HG02981 (cell line): ENCODE data around the gene COL16A1.

Experiments used
- ATAC-seq: cut with Tn5 transposase; IDR thresholded peaks from one replicate; pipeline ENCODE4 v1.9.1; 2021; ENCODE audit warnings: mild to moderate bottlenecking, moderate library complexity; ENCODE audit not compliant: unreplicated experiment

COL16A1 gene

DNA sequence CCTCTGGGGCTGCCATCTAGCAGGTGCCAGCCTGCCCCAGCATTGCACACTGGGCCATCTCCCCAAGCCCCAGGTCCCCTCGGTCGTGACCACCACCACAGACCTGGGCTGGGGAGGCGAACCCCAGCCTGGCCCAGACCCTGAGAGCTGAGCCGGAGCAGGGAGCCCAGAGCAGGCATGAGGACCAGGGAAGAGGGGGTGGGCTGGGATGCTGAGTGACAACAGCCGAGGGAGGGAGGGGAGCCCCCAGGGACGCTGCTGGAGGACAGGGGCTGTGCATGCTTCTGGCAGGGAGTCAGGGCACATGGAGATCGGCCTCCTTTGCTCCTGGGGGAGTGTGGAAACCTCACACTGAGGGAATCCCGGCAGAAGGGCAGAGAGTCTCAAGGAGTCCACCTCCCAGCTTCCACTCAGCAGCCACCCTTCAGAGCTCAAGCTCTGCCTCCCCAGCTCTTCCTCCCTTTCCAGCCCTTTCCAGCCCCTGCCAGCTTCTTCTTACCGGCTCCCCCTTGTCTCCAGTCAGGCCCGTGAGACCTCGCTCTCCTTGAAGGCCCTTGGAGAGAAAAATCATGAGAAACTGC is 35.4 kb downstream of the COL16A1 start:
- ATAC-seq = no peak

GRCh38 chr1:31667065-31667785 is 36.6 kb downstream of the COL16A1 start:
- ATAC-seq = no peak

DNA sequence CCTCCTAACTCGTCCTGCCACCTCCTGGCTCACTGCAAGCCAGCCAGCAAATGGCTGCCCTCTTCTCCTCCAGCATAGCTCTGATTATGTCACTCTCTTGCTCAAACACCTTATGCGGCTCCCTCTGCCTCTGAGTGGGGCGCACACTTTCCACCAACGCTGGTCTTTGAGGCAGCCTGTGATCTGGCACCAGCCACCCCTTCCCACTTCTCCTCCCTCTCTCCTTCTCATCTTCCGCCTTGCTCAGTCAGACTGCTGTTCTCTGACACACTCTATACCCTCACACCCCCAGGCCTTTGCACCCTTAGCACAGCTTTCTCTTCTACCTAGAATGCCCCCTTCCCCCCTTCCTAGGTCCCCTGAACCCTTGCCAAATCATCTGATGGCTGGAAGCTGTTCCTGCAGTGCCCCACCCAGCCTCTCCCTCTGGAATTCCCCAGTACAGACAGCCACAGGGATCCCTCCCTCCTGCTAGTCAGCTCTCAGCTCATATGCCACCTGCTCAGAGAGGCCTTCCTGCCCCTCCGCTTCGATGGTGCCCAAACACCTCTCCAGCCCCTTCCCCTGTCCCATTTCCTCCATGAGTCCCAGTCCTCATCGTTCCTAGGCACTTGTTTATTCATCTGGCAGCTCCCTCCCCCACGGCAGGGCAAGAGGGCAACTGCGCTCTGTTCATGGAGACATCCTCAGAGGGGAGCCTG is 37.4 kb downstream of the COL16A1 start:
- no peak for ATAC-seq

GRCh38 chr1:31665234-31665878 is 38.5 kb downstream of the COL16A1 start:
- ATAC-seq = no peak

DNA sequence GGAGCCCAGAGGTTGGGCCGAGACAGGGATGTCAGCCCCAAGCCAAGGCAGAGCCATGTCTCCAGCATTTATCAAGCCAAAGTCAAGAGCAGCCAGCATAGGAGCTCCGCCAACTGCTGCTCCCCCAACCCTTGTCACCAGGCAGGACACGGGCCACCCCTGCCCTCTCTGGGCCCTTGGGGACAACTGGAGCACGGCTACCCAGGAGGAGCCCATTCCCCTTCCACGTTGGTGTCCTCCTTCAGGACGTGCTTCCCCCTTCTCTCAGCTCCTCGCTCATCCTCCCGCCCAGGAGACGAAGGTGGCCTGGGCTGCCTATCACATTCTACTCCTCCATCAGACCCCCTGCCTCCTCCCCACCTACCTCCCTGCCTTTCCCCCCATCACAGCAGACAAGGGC is 39.3 kb downstream of the COL16A1 start:
- no peak for ATAC-seq

DNA sequence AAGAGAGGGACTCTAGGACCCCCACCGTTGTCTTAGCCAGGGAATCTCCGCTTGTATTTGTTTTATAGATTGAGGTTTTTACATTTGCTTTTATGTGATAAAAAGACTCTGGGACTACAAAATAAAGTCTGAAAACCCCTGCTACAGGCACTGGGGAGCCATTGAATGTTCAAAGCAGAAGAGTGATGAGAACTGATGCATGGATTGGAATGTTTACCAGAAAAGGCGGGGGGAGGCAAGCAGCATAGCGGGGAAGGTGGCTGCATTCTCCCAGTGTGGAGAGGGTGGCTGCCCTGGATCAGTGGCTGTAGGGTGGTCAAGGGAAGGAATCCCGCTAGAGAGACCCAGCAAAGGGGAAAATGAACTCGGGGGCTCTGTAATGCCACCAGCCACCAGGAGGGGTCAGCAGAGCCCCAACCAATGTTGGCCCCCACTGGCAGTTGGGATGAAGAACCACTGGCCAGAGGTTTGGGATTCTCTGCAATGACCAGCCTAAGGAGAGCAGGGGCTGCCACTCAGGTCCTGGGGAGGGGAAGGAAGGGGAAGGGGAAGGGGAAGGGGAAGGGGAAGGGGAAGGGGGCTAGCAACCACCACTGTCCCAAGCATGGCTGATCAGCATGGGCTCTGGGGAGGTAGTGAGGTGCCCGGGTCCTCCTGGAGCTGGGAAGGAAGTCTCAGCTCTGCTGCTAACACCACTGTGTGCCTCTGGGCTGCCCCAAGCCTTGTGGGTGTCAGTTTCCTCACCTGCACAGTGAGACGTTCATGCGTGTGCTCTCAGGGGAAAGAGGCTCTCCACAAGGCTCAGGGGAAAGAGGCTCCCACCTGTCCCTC is 40.0 kb downstream of the COL16A1 start:
- no peak for ATAC-seq

- ATAC-seq = no peak
Observed at GRCh38 chr1:31662463-31662862, 41.4 kb downstream of the COL16A1 start.

- no peak for ATAC-seq
Observed at GRCh38 chr1:31661856-31662255, 42.0 kb downstream of the COL16A1 start.

DNA sequence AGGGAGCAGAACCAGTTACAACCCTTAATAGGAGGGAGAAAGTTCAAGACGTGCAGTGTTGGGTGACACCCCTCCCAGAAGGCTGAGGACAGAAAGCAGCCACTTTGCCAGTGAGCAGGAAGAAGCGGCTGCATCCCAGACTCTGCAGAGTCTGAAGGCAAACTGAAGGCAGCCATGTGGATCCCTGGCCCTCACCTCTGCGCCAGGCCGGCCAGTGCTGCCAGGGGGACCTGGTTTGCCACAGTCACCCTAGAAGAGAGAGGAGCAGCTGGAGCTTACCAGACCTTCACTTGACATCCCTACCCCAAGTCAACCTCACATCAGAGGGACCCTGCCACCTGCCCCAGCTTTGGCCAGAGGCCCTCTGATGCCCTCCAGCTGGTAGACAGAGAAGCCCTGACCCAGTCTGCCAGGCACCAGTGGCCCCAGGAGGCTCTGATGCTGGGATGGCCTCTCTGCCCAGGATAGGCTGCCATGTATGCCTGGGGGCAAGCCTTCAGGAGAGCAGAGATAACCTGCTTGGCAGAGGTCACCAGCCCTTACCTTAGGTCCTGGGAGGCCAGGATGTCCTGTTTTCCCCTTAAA is 42.9 kb downstream of the COL16A1 start:
- no peak for ATAC-seq

DNA sequence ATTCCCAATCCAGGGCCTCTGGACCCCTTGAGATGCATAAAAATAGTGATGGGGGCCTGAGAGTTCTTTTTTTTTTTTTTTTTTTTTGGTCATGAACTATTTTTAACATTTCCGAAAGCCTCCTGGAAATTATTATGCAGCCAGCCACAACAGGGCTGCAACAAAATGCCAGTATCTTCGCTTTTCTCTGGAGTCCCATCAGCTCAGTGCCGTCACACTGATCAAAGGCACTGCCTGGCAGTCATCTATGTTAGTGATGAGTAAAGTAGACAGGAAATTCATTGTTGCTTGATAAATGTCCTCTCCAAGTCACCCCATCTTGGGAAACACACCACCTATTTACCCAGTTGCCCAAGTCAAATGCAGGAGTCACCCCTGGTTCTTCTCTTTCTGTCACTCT is 43.9 kb downstream of the COL16A1 start:
- no peak for ATAC-seq

DNA sequence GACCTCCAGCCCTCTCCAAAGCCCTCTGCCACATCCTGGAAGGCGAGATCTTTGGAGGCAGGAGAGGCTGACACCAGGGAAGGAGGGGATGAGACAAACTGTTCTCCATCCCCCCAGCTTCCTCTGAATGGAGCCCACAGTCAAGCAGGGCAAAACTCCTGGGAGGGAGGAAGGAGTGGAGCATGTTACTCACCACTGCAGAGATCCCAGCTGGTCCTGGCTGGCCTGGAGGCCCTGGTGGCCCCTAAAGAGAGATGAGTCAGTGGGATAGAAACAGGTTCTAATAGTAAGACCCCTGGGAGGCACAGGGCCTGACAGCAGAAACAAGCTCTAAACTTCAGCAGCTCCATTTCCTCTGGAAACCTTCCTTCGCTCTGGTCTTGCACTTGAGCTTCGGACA is 45.1 kb downstream of the COL16A1 start:
- ATAC-seq = no peak

GRCh38 chr1:31657972-31658510 is 45.8 kb downstream of the COL16A1 start:
- ATAC-seq = no peak

DNA sequence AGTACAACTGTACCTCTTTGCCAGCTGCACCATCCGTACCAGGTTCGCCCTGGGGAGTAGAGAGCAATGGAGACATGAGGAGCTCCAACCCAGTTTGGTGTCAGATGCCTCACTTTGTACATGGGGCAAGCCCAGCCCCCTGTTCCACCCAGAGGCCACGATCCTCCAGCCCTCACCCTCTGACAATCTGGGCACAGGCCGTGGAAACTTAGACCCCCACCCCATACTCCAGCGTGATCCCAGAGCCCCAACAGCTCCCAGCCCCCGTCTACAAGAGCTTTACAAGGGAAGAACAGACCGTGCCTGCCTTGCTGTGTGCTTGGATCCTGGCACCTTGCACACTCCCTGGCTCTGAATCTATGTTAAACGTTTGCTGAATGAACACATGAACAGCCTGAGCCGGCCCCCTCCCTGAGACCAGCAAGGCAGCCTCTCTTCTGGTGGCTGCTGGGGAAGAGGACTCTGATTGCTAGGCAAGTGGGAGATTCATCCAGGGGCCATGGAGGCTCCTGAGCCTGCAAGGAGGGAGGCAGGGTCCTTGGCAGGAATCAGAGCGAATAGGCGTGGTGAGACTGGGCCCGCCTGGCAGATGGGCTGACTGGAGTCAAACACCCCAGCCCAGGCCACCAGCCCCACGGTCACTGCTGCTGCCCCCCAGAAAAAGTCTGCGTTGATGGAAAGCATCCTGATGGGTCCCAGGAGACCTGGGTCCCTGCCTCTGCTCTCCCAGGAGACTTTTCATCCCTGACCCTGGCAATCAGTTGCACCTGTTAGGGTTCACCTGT is 46.6 kb downstream of the COL16A1 start:
- no peak for ATAC-seq

DNA sequence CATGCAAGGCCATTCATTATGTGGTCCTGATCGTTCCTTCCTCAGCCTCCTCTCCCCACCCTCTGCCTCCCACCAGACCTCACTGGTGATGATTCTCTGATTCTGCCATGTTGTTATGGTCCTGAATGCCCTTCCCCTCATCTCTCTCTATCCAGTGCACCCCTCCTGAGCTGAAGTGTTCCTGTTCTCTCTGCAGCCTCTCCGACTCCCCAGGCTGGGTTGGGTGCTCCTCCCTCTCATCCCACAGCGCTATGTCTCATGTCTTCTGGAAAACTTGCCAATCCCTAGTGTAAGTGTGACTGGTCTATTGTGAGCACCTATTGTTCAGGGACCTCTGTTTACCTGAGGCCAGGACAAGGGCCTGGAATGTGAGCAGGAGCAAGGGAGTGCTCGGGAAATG is 48.1 kb downstream of the COL16A1 start:
- no peak for ATAC-seq

DNA sequence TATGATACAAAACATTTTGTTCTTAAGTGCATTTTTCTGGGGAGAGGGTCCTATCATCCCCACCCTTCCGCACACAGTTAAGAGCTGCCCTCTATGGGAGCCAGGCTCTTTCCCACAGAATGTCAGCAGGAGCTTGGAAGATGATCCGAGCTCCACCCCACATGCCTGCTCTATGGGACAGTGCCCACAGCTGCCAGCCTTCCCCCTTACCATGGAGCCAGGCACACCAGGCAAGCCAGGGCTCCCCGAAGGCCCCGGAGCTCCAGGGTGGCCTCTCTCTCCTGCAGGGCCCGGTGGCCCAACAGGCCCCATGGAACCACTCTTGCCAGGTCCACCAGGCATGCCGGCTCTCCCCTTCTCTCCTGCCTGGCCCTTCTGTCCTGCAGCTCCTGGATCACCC is 48.7 kb downstream of the COL16A1 start:
- ATAC-seq = no peak

DNA sequence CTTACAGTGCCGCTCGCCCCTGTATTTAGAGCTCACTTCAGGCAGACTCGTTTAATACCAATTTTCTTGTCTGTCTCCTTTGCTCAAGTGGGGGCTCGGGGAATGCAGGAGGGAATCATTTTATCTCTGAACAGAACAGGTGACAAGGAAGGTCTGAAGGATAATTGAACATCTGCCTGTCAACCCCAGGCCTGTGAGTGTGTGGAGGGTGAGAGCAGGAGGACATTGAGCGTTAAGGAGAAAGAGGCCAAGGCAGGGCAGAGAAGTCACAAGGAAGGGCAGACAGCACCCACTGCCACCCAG is 49.4 kb downstream of the COL16A1 start:
- ATAC-seq = no peak

- no peak for ATAC-seq
Observed at GRCh38 chr1:31653717-31654473, 49.9 kb downstream of the COL16A1 start.

DNA sequence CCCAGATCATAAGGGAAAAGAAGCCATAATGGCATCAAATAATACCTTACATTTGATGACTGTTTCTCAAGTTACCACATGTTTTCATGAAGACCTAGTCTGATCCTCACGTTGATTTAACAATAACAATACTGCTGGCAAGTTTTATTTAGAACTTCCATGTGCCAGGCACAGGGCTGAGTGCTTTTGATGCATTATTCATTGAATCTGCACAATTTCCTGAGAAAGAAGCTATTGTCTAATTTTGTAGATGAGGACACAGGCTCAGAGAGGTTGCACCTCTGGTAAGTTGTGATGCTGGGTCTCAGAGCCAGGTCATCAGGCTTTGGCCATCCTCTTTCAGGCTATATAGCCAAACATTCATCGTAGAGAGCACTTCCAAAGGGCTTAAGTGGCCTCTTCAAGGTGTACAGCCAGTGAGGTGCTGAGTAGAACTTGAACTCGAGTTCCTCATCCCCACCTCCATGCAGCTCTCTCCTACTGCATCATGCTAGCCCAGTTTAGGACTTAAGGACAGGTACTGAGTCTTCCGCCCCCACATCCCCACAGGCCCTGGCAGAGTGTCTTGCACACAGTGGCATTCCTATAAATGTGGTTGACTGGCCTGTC is 50.8 kb downstream of the COL16A1 start:
- no peak for ATAC-seq

GRCh38 chr1:31651766-31652165 is 52.1 kb downstream of the COL16A1 start:
- no peak for ATAC-seq
